22Rv1 (cell line): Measurements from ENCODE around the gene CD1E.
"Not testable (repeated sequence)": the region's sequence is repeated elsewhere in the genome, so short reads cannot be mapped to it uniquely, and the experiment has no call there.

Source experiments
- H3K27ac ChIP-seq: fragments of 450-650 bp; 2 replicates; pipeline ENCODE4 v1.5.1; 2017
- ZFX ChIP-seq: fragments of 450-650 bp; IDR thresholded peaks from 2 replicates; pipeline ENCODE4 v1.6.1; 2017; ENCODE audit warnings: antibody characterized with exemption, borderline replicate concordance
- TF ChIP-seq, protein P1 (sequence below): fragments of 450-650 bp; IDR thresholded peaks from 2 replicates; pipeline ENCODE4 v1.5.1; 2017; ENCODE audit warnings: mild to moderate bottlenecking

CD1E gene

DNA sequence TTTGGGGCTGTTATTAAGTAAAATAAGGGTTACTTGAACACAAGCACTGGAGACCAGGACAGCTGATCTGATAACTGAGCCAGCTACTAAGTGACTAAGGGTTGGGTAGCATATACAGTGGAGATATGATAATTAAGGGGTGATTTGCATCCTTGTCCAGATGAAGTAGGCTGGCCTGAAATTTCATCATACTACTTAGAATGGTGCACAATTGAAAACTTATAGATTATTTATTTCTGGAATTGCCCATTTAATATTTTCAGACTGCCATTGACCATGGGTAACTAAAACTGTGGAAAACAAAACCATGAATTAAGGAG lies 18.5 kb upstream of the CD1E start:
- no peak for TF ChIP-seq ZFX
- TF ChIP-seq, protein P1, sequence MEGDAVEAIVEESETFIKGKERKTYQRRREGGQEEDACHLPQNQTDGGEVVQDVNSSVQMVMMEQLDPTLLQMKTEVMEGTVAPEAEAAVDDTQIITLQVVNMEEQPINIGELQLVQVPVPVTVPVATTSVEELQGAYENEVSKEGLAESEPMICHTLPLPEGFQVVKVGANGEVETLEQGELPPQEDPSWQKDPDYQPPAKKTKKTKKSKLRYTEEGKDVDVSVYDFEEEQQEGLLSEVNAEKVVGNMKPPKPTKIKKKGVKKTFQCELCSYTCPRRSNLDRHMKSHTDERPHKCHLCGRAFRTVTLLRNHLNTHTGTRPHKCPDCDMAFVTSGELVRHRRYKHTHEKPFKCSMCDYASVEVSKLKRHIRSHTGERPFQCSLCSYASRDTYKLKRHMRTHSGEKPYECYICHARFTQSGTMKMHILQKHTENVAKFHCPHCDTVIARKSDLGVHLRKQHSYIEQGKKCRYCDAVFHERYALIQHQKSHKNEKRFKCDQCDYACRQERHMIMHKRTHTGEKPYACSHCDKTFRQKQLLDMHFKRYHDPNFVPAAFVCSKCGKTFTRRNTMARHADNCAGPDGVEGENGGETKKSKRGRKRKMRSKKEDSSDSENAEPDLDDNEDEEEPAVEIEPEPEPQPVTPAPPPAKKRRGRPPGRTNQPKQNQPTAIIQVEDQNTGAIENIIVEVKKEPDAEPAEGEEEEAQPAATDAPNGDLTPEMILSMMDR: no peak
- H3K27ac ChIP-seq: no peak overlapping the region

DNA sequence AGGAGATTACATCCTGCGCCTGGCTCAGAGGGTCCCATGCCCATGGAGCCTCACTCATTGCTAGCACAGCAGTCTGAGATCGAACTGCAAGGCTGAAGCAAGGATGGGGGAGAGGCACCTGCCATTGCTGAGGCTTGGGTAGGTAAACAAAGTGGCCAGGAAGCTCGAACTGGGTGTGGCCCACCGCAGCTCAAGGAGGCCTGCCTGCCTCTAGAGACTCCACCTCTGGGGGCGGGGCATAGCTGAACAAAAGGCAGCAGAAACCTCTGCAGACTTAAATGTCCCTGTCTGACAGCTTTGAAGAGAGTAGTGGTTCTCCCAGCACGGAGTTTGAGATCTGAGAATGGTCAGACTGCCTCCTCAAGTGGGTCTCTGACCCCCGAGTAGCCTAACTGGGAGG lies 17.3 kb upstream of the CD1E start:
- not testable (repeated sequence) for H3K27ac ChIP-seq

DNA sequence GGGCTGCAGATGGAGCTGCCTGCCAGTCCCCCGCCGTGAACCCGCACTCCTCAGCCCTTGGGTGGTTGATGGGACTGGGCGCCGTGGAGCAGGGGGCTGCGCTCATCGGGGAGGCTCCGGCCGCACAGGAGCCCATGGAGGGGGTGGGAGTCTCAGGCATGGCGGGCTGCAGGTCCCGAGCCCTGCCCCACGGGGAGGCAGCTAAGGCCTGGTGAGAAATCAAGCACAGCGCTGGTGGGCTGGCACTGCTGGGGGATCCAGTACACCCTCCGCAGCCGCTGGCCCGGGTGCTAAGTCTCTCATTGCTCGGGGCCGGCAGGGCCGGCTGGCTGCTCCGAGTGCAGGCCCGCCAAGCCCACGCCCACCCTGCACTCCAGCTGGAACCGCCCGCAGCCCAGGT lies 4.7 kb upstream of the CD1E start:
- not testable (repeated sequence) for H3K27ac ChIP-seq

DNA sequence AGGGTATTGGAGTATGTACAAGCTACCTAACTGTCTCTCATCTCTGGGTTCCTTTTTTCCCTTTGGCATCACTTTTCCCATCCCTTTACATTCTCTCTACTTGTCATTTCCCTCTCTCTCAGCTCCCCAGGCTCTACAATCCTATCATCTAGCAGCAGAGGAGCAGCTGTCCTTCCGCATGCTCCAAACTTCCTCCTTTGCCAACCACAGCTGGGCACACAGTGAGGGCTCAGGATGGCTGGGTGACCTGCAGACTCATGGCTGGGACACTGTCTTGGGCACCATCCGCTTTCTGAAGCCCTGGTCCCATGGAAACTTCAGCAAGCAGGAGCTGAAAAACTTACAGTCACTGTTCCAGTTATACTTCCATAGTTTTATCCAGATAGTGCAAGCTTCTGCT lies 561 bp downstream of the CD1E start:
- no peak overlapping the region for H3K27ac ChIP-seq
- no peak for TF ChIP-seq ZFX
- TF ChIP-seq, protein P1: no peak

DNA sequence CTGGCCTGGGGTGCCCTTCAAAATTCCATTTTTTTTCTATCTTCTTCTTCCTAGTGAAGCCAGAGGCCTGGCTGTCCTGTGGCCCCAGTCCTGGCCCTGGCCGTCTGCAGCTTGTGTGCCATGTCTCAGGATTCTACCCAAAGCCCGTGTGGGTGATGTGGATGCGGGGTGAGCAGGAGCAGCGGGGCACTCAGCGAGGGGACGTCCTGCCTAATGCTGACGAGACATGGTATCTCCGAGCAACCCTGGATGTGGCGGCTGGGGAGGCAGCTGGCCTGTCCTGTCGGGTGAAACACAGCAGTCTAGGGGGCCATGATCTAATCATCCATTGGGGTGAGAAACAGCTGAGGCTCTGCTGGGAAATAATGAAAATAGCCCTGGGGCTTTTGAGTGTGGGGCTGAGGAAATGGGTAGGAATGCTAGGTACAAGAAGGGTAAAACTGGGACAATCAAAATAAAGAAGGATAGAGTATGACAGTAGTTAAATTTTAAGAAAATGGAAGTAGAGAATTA lies 2.1 kb downstream of the CD1E start:
- no peak overlapping the region for H3K27ac ChIP-seq
- TF ChIP-seq ZFX: no peak
- TF ChIP-seq, protein P1: no peak

DNA sequence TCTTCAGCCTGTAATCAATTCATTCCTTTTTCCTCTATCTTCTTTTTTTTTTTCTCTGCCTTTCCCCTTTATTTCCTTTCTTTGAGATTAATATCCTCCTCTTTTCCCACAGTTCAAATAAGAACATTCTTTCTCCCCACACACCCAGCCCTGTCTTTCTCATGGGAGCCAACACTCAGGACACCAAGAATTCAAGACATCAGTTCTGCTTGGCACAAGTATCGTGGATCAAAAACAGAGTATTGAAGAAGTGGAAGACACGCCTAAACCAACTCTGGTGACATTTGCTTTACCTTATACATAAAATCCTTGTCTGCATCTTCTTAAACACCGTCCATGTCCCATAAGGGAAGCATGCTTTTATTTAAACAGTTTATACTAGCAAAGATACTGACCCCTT lies 2.9 kb downstream of the CD1E start:
- TF ChIP-seq, protein P1: no peak
- TF ChIP-seq ZFX: no peak
- H3K27ac ChIP-seq: no peak overlapping the region

DNA sequence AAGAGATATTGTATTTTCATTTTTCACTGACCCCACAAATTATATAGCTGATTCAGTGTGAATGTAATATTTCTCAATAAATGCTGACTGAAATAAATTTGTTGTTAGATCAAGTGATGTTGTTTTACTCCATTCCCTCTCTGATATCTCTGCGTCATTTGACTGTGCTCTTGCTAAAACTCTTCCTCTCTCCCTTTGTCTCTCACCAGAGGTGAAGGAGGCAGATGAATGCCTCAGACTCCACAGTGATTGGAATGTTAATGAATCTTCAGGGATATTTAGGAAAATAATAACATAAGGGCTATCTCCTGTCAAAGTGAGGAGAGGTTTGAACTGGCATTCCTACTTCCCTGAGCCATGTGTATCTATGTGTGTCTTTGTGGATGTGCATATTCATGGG lies 3.7 kb downstream of the CD1E start:
- no peak overlapping the region for H3K27ac ChIP-seq

DNA sequence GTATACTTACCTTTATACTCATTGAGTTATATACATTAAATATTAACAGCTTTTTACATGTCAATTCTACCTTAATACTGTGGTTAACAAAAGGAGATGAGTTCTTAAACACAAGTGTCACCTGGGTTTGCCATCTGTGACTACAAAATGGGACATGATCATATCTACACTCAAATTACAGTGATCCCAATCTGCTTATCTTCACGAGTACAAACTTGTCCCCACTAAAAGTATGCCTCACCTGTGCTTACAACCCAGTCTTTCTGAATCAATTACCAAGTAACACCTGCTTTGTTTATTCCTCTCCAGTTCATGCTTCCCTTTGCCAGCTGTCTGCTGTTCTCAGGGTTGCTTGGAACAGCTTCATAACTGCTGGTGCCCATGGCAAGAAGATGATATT lies 8.8 kb downstream of the CD1E start:
- no peak overlapping the region for H3K27ac ChIP-seq
- TF ChIP-seq, protein P1: no peak
- no peak for TF ChIP-seq ZFX

More for the DNA sequence above, 3.7 kb downstream of the CD1E start:
- TF ChIP-seq ZFX: no peak

DNA sequence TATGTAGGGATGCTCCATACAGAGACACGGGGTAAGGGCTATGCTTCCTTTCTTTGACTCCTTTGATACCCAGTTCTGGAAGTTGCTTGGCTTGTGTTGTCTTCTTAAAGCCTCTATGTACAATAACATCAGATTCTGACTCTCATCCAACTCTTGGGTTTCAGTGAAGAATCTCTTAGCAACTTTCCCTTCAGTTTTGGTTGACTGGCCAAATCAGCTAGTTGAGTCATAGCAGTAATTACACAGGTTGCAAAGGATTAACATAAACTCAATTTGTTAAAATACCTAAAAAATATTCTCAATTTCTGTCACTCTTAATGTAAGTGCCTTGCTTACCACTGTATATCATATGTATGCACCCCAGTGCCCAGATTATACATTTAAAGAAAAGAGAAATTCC lies 9.2 kb downstream of the CD1E start:
- TF ChIP-seq, protein P1: no peak
- no peak for TF ChIP-seq ZFX
- H3K27ac ChIP-seq: no peak overlapping the region
